C4-2B (cell line): ENCODE measurements around the gene EEIG2.
"Not testable (repeated sequence)": the region's sequence is repeated elsewhere in the genome, so short reads cannot be mapped to it uniquely, and the experiment has no call there.

Experiments
- H3K27ac ChIP-seq: fragments of 450-650 bp; 2 replicates; pipeline ENCODE4 v1.5.1; 2017
- CTCF ChIP-seq: fragments of 450-650 bp; conservative IDR thresholded peaks from 2 replicates; pipeline ENCODE4 v1.5.1; 2017; ENCODE audit warnings: mild to moderate bottlenecking
- ZFX ChIP-seq: fragments of 450-650 bp; IDR thresholded peaks from 2 replicates; pipeline ENCODE4 v1.6.1; 2017

Gene EEIG2

DNA sequence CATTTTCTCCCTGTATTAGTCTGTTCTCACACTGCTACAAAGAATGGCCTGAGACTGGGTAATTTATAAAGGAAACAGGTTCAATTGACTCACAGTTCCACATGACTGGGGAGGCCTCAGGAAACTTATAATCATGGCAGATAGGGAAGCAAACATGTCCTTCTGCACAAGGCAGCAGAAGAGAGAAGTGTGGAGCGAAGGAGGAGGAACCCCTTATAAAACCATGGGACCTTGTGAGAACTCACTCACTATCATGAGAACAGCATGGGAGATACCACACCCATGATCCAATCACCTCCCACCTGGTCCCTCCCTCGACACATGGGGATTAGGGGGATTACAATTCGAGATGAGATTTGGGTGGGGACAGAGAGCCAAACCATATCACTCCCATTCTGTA is 35.2 kb upstream of the EEIG2 start:
- TF ChIP-seq CTCF = no peak
- no peak for TF ChIP-seq ZFX
- H3K27ac ChIP-seq = no peak overlapping the region

DNA sequence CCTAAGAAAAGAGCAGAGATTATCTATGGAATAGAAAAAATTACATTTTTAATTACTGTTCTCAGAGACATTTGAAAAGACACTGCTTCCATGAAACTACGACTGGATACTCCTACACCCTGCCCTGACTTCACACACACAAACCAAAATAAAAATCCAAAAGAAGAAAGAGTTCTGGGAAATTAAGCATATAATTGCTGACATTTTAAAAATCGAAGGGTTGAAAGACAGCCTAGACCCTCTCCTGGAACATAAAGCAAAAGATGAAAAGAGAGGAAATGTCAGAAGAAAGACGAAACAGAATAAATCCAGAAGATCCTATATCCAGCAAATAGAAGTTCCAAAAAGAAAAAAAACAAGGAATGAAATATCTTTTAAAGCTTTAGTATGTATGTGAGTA is 32.8 kb upstream of the EEIG2 start:
- TF ChIP-seq ZFX (no peak), CTCF (no peak)
- H3K27ac ChIP-seq = no peak overlapping the region

GRCh38 chr1:108527837-108528236 is 32.1 kb upstream of the EEIG2 start:
- TF ChIP-seq ZFX (no peak), CTCF (no peak)
- no peak overlapping the region for H3K27ac ChIP-seq

GRCh38 chr1:108531444-108531843 is 28.5 kb upstream of the EEIG2 start:
- no peak overlapping the region for H3K27ac ChIP-seq
- TF ChIP-seq CTCF (no peak), ZFX (no peak)

GRCh38 chr1:108532730-108533129 is 27.2 kb upstream of the EEIG2 start:
- H3K27ac ChIP-seq = no peak overlapping the region

GRCh38 chr1:108533351-108534083 is 26.4 kb upstream of the EEIG2 start:
- TF ChIP-seq CTCF (peak; percentile 25; the same call in 1 of the 2 replicates), ZFX (no peak)
- H3K27ac ChIP-seq = peak overlapping the region; percentile 47

More at GRCh38 chr1:108532730-108533129, 27.2 kb upstream of the EEIG2 start:
- TF ChIP-seq ZFX (no peak), CTCF (no peak)

GRCh38 chr1:108534759-108535158 is 25.1 kb upstream of the EEIG2 start:
- no peak overlapping the region for H3K27ac ChIP-seq
- TF ChIP-seq CTCF (no peak), ZFX (no peak)

GRCh38 chr1:108535315-108535897 is 24.5 kb upstream of the EEIG2 start:
- H3K27ac ChIP-seq = not testable (repeated sequence)

- H3K27ac ChIP-seq = not testable (repeated sequence)
Observed at GRCh38 chr1:108536021-108536420, 23.9 kb upstream of the EEIG2 start.

DNA sequence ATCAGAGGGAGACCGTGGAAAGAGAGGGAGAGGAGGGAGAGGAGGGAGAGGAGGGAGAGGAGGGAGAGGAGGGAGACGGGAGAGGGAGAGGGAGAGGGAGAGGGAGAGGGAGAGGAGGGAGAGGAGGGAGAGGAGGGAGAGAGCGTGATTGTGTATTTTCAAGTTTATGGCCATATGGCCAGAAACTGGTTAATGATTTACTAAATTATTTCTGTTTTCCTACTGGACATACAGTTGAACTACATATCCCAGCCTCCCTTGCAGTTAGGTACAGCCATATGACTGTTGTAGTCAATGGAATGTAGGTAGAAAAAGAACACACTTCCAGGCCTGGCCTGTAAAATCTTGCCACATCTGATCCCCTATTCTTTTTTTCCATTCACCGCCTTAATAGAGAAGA is 23.1 kb upstream of the EEIG2 start:
- H3K27ac ChIP-seq = not testable (repeated sequence)
